ENCODE data around the gene SULT1C3.

The SULT1C3 gene

DNA sequence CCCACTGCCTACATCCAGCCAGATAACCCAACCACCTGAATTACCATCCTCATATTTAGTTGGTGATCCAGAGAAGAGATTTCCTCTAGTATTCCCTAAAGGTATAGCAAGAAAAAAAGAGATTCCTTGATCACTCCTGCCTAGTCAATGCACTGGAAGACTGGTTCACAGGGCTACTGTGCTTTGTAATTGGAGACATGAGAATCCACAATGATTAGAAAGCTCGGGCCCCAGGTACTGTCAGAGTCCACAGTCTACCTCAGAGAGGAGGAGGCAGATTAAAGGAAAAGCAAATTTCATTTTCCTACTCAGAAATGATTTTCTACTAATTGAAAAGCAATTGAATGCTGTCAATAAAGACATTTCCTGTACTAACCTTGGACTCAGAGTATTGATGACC lies 22.3 kb downstream of the SULT1C3 start:
- TF ChIP-seq, protein P1, sequence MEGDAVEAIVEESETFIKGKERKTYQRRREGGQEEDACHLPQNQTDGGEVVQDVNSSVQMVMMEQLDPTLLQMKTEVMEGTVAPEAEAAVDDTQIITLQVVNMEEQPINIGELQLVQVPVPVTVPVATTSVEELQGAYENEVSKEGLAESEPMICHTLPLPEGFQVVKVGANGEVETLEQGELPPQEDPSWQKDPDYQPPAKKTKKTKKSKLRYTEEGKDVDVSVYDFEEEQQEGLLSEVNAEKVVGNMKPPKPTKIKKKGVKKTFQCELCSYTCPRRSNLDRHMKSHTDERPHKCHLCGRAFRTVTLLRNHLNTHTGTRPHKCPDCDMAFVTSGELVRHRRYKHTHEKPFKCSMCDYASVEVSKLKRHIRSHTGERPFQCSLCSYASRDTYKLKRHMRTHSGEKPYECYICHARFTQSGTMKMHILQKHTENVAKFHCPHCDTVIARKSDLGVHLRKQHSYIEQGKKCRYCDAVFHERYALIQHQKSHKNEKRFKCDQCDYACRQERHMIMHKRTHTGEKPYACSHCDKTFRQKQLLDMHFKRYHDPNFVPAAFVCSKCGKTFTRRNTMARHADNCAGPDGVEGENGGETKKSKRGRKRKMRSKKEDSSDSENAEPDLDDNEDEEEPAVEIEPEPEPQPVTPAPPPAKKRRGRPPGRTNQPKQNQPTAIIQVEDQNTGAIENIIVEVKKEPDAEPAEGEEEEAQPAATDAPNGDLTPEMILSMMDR (IDR thresholded peaks at IDR 0.05; ENCODE audit: insufficient read depth, low read depth, low read length, missing control alignments), result no peak
- no peak overlapping the region for H3K4me3 ChIP-seq (ENCODE audit: low read depth, low read length)
- DNase-seq (ENCODE audit: low read depth), result no peak

DNA sequence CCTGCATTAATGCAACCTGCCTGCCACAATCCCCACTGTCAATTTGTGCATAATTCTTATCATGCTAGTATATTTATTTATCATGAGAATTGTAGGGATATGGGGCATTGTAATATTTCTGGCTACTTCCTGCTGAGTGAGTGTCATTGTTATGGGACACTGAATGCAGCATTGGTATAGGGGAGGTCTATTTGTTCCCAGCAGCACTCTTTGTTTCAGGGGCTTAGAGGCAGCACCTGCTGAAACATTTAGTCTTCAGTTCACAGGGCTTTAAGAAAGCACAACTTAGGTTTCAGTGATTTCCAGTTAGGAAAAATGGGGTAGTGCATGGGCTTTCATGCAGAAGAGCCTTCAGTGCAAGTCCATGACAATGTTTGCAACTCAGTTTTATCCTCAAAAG lies 23.6 kb downstream of the SULT1C3 start:
- no peak for DNase-seq (ENCODE audit: low read depth)
- H3K4me3 ChIP-seq (ENCODE audit: low read depth, low read length), result no peak overlapping the region
- TF ChIP-seq, protein P1 (IDR thresholded peaks at IDR 0.05; ENCODE audit: insufficient read depth, low read depth, low read length, missing control alignments), result no peak

DNA sequence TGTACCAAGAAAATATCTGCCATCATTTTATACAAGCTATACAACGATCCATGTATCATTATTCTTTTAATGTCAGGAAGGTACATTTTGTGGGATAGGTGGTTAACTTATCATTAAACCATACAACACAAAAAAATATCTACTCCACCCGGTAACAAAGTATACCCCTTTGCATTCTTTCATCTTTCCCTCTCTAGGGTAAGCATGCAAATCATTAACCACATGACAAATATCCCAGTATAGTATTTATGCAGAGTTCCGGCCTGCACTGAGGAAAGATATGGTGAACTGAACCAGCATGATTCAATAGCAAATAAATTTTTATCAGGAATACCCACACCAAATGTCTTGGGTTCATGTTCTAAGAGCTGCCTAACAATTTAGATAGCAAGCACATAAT lies 26.4 kb downstream of the SULT1C3 start:
- TF ChIP-seq, protein P1 (IDR thresholded peaks at IDR 0.05; ENCODE audit: insufficient read depth, low read depth, low read length, missing control alignments), result no peak
- no peak overlapping the region for H3K4me3 ChIP-seq (ENCODE audit: low read depth, low read length)
- no peak for DNase-seq (ENCODE audit: low read depth)

DNA sequence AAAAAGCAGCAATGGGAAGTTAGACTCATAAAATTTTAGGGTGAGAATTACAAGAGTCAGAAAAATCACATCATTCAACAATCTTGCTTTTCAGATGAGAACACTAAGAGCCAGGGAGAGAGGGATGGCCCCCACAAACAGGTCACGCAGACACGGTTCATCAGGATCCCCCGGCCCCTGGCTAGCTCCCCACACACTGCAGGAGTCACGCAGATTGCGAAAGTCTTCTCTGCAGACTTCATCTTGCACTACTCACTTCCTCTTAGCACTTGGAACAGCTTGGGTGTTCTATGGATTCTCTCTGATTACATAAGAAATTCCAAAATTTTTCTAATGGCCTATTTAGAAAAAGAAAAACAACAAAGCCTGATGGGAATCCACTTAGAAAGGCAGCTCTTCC lies 27.3 kb downstream of the SULT1C3 start:
- TF ChIP-seq, protein P1 (IDR thresholded peaks at IDR 0.05; ENCODE audit: insufficient read depth, low read depth, low read length, missing control alignments), result no peak
- no peak overlapping the region for H3K4me3 ChIP-seq (ENCODE audit: low read depth, low read length)
- DNase-seq (ENCODE audit: low read depth), result no peak

DNA sequence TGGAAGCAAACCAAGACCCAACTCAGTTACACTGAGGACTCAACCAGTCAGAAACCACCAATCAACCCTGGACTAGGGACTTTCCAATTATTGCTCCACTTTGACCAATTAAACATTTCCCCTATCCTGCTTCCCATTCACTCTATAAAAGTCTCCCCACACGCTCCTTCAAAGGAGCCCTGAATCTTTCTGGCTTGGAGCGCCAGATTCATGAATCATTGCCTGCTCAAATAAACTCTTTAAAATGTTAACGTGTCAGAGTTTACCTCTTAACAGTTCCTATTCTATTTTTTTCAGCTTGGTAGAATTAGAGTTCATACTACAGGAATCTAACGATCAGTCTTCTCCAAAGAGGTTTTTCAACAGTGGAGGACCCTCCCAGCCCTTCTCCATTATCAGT lies 28.2 kb downstream of the SULT1C3 start:
- H3K4me3 ChIP-seq (ENCODE audit: low read depth, low read length), result no peak overlapping the region
- TF ChIP-seq, protein P1 (IDR thresholded peaks at IDR 0.05; ENCODE audit: insufficient read depth, low read depth, low read length, missing control alignments), result no peak
- DNase-seq (ENCODE audit: low read depth), result no peak

DNA sequence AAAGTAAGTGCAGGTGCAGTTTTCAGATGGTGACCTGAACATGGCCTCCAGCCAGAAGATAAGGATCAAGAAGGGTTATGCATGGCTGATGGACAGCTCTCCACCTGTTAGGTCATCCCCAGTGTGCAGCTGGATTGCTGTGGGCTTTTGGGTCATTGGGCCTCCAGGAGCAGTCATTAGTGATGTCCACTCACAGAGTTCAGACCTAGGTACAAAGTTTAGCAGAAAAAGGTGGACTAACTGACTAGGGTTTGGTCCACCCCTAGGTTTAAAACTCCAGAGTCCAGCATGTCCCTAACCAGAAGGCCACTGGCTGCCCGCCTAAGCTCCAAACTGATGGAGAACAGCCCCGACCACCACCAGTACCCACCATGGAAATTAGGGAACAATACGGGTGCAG lies 30.6 kb downstream of the SULT1C3 start:
- TF ChIP-seq, protein P1 (IDR thresholded peaks at IDR 0.05; ENCODE audit: insufficient read depth, low read depth, low read length, missing control alignments), result no peak
- DNase-seq (ENCODE audit: low read depth), result no peak
- H3K4me3 ChIP-seq (ENCODE audit: low read depth, low read length), result no peak overlapping the region

DNA sequence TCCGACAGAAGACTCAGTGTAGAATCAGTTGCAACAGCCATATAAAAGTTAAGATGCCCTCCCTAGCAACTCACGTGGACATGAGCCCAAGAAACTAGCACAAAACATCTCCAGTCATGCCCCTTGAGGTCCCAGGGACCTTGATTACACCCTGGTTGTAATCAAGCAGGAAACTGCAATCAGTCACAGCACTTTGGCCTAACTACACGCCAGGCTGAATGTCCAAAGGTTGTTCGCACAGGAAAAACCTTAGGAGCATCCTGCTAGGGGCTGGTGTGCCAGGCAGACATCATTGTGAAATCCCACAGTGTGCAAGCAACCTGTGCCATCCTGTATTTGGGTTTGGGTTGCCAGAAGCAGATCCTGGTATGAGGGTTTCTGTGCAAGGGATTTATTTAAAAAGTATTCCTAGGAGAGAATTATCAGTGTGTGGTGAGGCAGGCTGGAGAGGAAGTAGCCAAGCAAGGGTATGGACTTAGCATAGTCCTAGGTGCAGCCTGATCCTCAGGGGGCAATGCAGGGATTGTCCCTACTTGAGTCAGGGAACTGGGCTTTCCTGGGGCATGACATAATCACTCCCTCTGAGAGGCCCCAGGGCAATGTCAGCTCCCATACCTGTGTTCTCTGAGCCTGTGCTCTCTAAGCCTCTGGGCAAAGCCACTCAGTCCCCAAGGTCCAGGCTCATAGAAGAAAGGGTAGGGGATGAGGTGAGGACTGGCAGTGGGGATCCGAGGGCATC lies 31.2 kb downstream of the SULT1C3 start:
- no peak for DNase-seq (ENCODE audit: low read depth)
- TF ChIP-seq, protein P1 (IDR thresholded peaks at IDR 0.05; ENCODE audit: insufficient read depth, low read depth, low read length, missing control alignments), result no peak
- H3K4me3 ChIP-seq (ENCODE audit: low read depth, low read length), result no peak overlapping the region
